ENCODE results near the gene PIP4K2C. TPM values are rescaled to one million over a fixed set of nuclear protein-coding genes. Genes with fewer than 3 reads are reported as not detected.

The PIP4K2C gene
- total RNA-seq, 4 donors from 2014 or later = 22.7 to 30.7 (median 29.0) TPM

DNA sequence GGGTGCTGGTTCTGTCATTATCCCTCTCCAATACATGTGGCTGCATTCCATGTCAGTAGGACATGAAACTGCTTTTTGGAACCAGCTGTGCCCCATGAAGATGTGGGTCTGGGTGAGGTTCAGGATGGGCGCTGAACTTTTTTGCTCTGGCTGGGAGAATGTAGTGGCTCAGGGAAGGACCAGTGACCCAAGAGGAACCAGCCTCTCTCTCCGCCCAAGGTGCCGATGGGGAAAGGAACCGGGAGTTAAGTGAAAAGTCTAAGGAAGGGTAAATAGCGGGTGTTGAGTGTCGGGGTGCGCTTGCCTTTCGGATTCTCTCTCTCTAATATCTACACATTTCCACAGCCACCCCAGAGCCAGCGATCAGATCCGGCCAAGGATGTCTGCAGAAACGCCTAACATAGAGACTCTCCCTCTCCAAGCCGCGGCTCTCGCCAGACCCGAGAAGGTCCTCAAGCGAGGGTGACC, 28.0 kb downstream of the PIP4K2C start:
- Histone ChIP-seq H3K27ac (replicated peaks in 1 of 4) (no peak overlapping the region), H3K27me3 (peaks cover 0 to 29% (median 4%) of the 10 kb centered on the region in 4 donors), H3K36me3 (peaks cover 9 to 42% (median 22%) of the 10 kb centered on the region in 4 donors), H3K4me1 (peaks cover 32 to 61% (median 48%) of the 10 kb centered on the region in 4 donors), H3K9me3 (no peaks in the 10 kb centered on the region), H3K4me3 (no peak overlapping the region)
- intact Hi-C loops (cut with DNase I) = no loop called here
- TF ChIP-seq EP300 (IDR thresholded peaks at IDR 0.05) (no peak), POLR2AphosphoS5 (IDR thresholded peaks at IDR 0.05) (no peak), POLR2A (IDR thresholded peaks at IDR 0.05; ENCODE audit: low read depth) (no peak)
- TF ChIP-seq, protein P1, sequence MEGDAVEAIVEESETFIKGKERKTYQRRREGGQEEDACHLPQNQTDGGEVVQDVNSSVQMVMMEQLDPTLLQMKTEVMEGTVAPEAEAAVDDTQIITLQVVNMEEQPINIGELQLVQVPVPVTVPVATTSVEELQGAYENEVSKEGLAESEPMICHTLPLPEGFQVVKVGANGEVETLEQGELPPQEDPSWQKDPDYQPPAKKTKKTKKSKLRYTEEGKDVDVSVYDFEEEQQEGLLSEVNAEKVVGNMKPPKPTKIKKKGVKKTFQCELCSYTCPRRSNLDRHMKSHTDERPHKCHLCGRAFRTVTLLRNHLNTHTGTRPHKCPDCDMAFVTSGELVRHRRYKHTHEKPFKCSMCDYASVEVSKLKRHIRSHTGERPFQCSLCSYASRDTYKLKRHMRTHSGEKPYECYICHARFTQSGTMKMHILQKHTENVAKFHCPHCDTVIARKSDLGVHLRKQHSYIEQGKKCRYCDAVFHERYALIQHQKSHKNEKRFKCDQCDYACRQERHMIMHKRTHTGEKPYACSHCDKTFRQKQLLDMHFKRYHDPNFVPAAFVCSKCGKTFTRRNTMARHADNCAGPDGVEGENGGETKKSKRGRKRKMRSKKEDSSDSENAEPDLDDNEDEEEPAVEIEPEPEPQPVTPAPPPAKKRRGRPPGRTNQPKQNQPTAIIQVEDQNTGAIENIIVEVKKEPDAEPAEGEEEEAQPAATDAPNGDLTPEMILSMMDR (IDR thresholded peaks at IDR 0.05) = no peak
- no peak for DNase-seq (ENCODE audit: extremely low spot score)
- 74% methylated on average over 16 of the region's 16 CpGs for WGBS

DNA sequence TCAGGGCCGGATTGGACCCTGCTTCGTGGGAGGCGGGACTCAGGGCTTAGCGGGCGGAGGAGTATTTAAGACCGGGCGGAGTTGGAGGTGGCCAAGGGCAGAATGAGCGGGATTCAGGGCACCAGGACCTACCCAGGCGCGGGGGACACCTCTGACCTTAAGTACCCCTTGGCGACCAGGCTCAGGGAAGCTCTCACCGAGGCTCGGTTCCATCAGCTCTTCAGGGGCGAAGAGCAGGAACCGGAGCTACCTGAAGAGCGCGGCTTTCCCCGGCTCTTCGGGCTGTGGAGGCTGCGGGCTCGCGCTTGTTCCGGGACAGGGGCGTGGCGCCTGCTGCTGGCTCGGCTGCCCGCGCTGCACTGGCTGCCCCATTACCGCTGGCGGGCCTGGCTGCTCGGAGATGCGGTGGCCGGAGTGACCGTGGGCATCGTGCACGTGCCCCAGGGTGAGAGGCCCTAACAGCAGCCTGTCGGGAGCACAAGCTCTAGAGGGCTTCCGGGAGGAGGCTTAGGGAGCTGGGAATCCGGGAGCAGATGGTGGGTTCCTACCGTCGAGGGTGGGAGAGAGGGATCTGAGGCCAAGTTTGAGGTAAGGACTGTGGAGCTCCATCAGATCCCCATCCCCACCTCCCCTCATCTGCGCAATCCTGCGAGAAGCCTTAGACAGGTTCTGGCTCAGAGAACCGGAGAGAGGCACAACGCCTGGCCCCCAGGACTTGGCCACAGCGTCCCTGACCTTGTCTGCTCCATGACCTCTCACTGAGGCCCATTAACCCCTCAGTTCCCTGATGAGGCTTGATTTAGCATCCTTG, 28.6 kb downstream of the PIP4K2C start:
- H3K27me3 ChIP-seq = peaks cover 0 to 29% (median 4%) of the 10 kb centered on the region in 4 donors
- peaks cover 30 to 54% (median 42%) of the 10 kb centered on the region in 4 donors for H3K4me1 ChIP-seq
- no peaks in the 10 kb centered on the region for H3K9me3 ChIP-seq
- 51% methylated on average over 36 of the region's 46 CpGs for WGBS
- no peak overlapping the region for H3K4me3 ChIP-seq
- TF ChIP-seq, protein P1 (IDR thresholded peaks at IDR 0.05) = no peak
- no peak for TF ChIP-seq EP300 (IDR thresholded peaks at IDR 0.05)
- no peak for TF ChIP-seq POLR2A (IDR thresholded peaks at IDR 0.05; ENCODE audit: low read depth)
- TF ChIP-seq POLR2AphosphoS5 (IDR thresholded peaks at IDR 0.05) = no peak
- H3K36me3 ChIP-seq = peaks cover 9 to 43% (median 20%) of the 10 kb centered on the region in 4 donors
- intact Hi-C loops (cut with DNase I) = no loop called here
- no peak overlapping the region for H3K27ac ChIP-seq (replicated peaks in 1 of 4)
- no peak for DNase-seq (ENCODE audit: extremely low spot score)

DNA sequence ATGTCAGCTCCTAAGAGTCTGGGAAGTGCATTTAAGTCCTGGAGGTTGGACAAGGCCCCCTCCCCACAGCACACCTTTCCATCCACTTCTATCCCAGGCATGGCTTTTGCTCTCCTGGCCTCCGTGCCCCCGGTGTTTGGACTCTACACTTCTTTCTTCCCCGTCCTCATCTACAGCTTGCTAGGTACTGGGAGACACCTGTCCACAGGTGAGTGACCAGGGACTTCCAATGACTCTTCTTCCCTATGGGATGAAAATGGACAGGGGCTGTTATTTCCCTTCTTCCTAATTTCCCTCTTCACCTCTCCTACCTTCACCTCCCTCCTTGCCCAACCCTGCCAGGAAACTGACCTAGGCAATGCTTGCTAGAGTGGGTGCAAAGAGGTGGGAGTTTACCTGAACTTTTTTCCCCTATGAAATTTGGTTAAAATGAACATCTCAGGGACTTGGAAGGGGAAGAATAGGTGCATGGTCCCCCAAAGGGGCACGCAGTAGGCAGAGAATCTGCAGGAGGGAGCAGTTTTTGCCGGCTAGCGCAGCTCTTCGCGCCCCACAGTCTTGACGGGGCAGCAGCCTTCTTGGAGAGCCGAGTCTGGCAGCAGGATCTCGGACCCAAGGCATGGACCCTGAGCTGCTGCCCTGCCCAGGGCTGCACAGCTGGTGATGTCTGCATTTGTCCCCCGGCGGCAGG, 29.4 kb downstream of the PIP4K2C start:
- Histone ChIP-seq H3K27me3 (peaks cover 0 to 31% (median 4%) of the 10 kb centered on the region in 4 donors), H3K4me3 (peak overlapping the region in 2 of 4 donors; percentile 48 to 50), H3K27ac (replicated peaks in 1 of 4) (no peak overlapping the region), H3K36me3 (peaks cover 6 to 43% (median 19%) of the 10 kb centered on the region in 4 donors), H3K9me3 (no peaks in the 10 kb centered on the region), H3K4me1 (peaks cover 28 to 47% (median 34%) of the 10 kb centered on the region in 4 donors)
- intact Hi-C loops (cut with DNase I) = no loop called here
- whole genome bisulfite sequencing = 64% methylated on average over 4 of the region's 13 CpGs
- TF ChIP-seq, protein P1 (IDR thresholded peaks at IDR 0.05) = no peak
- TF ChIP-seq EP300 (IDR thresholded peaks at IDR 0.05) (no peak), POLR2A (IDR thresholded peaks at IDR 0.05; ENCODE audit: low read depth) (no peak), POLR2AphosphoS5 (IDR thresholded peaks at IDR 0.05) (no peak)
- no peak for DNase-seq (ENCODE audit: extremely low spot score)

DNA sequence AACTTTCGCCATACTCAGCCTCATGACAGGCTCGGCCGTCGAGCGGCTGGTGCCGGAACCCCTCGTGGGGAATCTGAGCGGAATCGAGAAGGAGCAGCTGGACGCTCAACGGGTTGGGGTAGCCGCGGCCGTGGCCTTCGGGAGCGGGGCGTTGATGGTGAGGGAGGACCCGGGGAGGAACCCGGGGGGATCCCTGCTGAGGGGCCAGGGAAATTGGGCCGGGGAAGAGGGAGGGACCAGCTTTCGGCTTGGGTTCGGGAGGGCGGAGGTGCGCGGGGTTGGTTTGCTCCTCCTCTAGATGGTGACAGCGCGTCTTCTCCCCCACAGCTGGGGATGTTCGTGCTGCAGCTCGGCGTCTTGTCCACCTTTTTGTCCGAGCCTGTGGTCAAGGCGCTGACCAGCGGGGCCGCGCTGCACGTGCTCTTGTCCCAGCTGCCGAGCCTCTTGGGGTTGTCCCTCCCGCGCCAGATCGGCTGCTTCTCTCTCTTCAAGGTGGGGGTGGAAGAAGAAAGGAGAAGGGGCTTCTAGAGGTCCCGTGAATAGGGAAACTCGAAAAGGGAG, 30.0 kb downstream of the PIP4K2C start:
- Histone ChIP-seq H3K4me3 (peak overlapping the region; percentile 43 to 59 (median 49)), H3K36me3 (peaks cover 1 to 43% (median 18%) of the 10 kb centered on the region in 4 donors), H3K27ac (replicated peaks in 1 of 4) (no peak overlapping the region), H3K4me1 (peaks cover 22 to 42% (median 29%) of the 10 kb centered on the region in 4 donors), H3K9me3 (no peaks in the 10 kb centered on the region), H3K27me3 (peaks cover 0 to 38% (median 4%) of the 10 kb centered on the region in 4 donors)
- WGBS = 33% methylated on average over 25 of the region's 42 CpGs
- TF ChIP-seq, protein P1 (IDR thresholded peaks at IDR 0.05) = no peak
- TF ChIP-seq EP300 (IDR thresholded peaks at IDR 0.05) = no peak
- no peak for TF ChIP-seq POLR2A (IDR thresholded peaks at IDR 0.05; ENCODE audit: low read depth)
- TF ChIP-seq POLR2AphosphoS5 (IDR thresholded peaks at IDR 0.05) = no peak
- no peak for DNase-seq (ENCODE audit: extremely low spot score)
- intact Hi-C loops (cut with DNase I) = loop anchor here (1.0 kb wide), 1 partner anchor 38 kb away; no protein-coding TSS in a partner anchor

Data from esophagus muscularis mucosa (tissue), 4 donors.